UCSD-AML1 (cell line): ENCODE data around the gene NAT14.
A peak's percentile ranks its signal among the peaks of the same experiment; 100 is the strongest.
"Not testable (repeated sequence)": the region's sequence is repeated elsewhere in the genome, so short reads cannot be mapped to it uniquely, and the experiment has no call there.

Source experiments
- DNase-seq: peaks from one replicate; lab custom pipeline; 2025; ENCODE audit not compliant: unreplicated experiment; lab: John Stamatoyannopoulos, UW

The NAT14 gene

GRCh38 chr19:55484593-55485438 is at the start of gene NAT14:
TSS of gene NAT14 (plus strand) at chr19:55485188. CDS start at chr19:55485709, 521 bp downstream.
- peak; percentile 61 for DNase-seq

- no peak for DNase-seq
Measured at GRCh38 chr19:55436847-55437246, 48.1 kb upstream of the NAT14 start.

- DNase-seq: peak; percentile 68
Measured at GRCh38 chr19:55437410-55437809, 47.6 kb upstream of the NAT14 start.

- DNase-seq: no peak
Measured at GRCh38 chr19:55439052-55439451, 45.9 kb upstream of the NAT14 start.

GRCh38 chr19:55440411-55441105 is 44.4 kb upstream of the NAT14 start:
- no peak for DNase-seq

- DNase-seq: no peak
Measured at GRCh38 chr19:55441319-55441691, 43.7 kb upstream of the NAT14 start.

GRCh38 chr19:55441692-55442321 is 43.2 kb upstream of the NAT14 start:
- DNase-seq: no peak

GRCh38 chr19:55442372-55442961 is 42.5 kb upstream of the NAT14 start:
- DNase-seq: no peak

- no peak for DNase-seq
Measured at GRCh38 chr19:55443045-55443823, 41.8 kb upstream of the NAT14 start, which contains the start of gene SHISA7. TSS of gene SHISA7 (minus strand) at chr19:55443300. CDS start at chr19:55442863, 437 bp downstream.

- DNase-seq: no peak
Measured at GRCh38 chr19:55443824-55444480, 41.0 kb upstream of the NAT14 start.

- no peak for DNase-seq
Measured at GRCh38 chr19:55444646-55445045, 40.3 kb upstream of the NAT14 start.

- no peak for DNase-seq
Measured at GRCh38 chr19:55446060-55446459, 38.9 kb upstream of the NAT14 start.

- no peak for DNase-seq
Measured at GRCh38 chr19:55447421-55448174, 37.4 kb upstream of the NAT14 start.

GRCh38 chr19:55448175-55448490 is 36.9 kb upstream of the NAT14 start:
- not testable (repeated sequence) for DNase-seq

- no peak for DNase-seq
Measured at GRCh38 chr19:55449469-55449868, 35.5 kb upstream of the NAT14 start.

GRCh38 chr19:55451163-55451964 is 33.6 kb upstream of the NAT14 start:
- DNase-seq: no peak

- DNase-seq: no peak
Measured at GRCh38 chr19:55451965-55452748, 32.8 kb upstream of the NAT14 start.
